ENCODE measurements around the gene LPP. TPM values are rescaled to one million over a fixed set of nuclear protein-coding genes. Genes with fewer than 3 reads are reported as not detected.

LPP gene
- polyA plus RNA-seq, 1 experiment: 60.0 TPM

- CTCF ChIA-PET: no interaction called here
- no peak for DNase-seq (ENCODE audit: low read depth)
- H3K36me3 ChIP-seq (ENCODE audit: control insufficient read depth, insufficient read depth, low read length): no peaks in the 10 kb centered on the region
- H3K4me3 ChIP-seq (ENCODE audit: low read depth, low read length): no peak overlapping the region
- H3K27me3 ChIP-seq (ENCODE audit: control insufficient read depth, insufficient read depth, low read length): no peaks in the 10 kb centered on the region
- POLR2A ChIA-PET: no interaction called here
- no peak for TF ChIP-seq CTCF (IDR thresholded peaks at IDR 0.05; ENCODE audit: insufficient read depth, low read depth, low read length)
Measured at GRCh38 chr3:188581792-188582191, 427.8 kb downstream of the LPP start.

DNA sequence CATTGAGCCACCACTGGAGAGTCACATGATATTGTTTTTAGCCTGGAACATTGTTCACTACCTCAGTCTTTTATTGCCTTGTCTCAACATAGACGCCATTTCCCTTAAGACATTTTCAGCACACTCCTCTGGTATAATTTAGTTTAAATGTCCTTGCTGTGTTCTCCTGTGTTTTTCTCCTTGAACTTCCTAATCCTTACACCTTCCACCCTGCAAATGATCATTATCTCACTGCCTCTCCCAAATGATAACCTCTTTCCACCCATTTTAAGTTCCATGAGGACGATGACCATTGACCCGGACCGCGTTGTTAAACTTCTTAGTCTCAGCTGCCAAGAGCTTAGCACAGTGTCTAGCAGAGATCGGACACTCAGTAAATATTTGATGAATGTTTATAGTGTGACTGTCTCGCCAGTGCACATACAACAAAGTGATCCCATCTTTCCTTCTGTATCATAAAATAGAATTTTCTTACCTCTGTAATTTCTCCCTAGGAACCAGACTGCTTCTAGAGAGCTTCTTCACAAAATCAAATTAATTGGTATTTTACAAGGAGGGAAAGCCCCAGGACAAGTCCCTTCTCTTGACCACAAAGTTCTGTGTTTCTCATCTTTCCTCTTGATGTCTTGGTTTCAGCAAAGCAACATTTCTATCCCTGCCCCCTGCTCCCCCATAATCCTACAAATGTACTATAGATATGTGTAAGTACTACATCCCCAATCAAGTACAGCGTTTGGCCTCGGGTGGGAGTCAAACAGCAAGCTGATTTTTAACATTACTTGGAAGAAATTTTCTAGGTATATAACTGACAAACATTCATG, 429.6 kb downstream of the LPP start:
- TF ChIP-seq CTCF (IDR thresholded peaks at IDR 0.05; ENCODE audit: insufficient read depth, low read depth, low read length): no peak
- no peaks in the 10 kb centered on the region for H3K27me3 ChIP-seq (ENCODE audit: control insufficient read depth, insufficient read depth, low read length)
- no peak overlapping the region for H3K4me3 ChIP-seq (ENCODE audit: low read depth, low read length)
- POLR2A ChIA-PET: no interaction called here
- H3K36me3 ChIP-seq (ENCODE audit: control insufficient read depth, insufficient read depth, low read length): no peaks in the 10 kb centered on the region
- no peak for DNase-seq (ENCODE audit: low read depth)
- CTCF ChIA-PET: interaction anchor here (1.0 kb wide), 1 partner anchor 10 kb away, joined by 4 read pairs; no protein-coding TSS in a partner anchor

- ChIA-PET POLR2A (no interaction called here), CTCF (interaction anchor here (1.0 kb wide), 1 partner anchor 11 kb away, joined by 4 read pairs; no protein-coding TSS in a partner anchor)
- Histone ChIP-seq H3K36me3 (ENCODE audit: control insufficient read depth, insufficient read depth, low read length) (no peaks in the 10 kb centered on the region), H3K4me3 (ENCODE audit: low read depth, low read length) (no peak overlapping the region), H3K27me3 (ENCODE audit: control insufficient read depth, insufficient read depth, low read length) (no peaks in the 10 kb centered on the region)
- no peak for TF ChIP-seq CTCF (IDR thresholded peaks at IDR 0.05; ENCODE audit: insufficient read depth, low read depth, low read length)
- no peak for DNase-seq (ENCODE audit: low read depth)
Measured at GRCh38 chr3:188584162-188584529, 430.2 kb downstream of the LPP start.

DNA sequence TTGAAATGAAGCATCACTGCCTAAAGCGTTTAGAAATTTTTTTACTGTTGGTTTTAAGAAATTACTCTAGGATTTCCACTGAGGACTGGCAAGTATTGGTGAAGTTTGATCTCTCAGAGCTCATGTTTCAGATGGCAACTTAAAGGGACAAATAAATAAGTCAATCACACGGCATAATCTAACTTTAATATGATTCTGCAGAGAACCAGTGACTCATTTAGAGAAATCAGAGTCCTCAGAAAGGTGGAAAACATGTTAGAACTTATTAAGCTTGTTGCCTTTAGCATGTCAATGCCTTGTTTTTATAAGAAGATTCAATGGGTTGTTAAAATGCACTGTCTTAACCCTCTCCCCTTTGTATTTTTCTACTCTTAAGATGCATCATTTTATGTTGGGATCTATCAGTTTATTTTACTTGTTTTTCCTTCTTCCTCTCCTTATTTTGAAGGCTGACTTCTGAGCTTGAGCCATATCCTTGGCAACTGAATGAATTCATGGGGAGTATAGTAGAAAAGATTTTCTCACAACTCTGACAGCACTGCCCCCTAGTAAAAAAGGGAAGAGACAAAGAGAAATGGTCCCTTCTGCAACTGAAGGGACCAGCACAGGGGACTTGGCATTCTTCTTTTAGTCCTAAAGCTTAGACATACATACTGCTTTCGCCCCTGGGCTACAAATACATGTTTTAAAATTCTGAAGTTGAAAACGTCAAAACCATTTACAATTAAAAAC, 431.2 kb downstream of the LPP start:
- no peak for TF ChIP-seq CTCF (IDR thresholded peaks at IDR 0.05; ENCODE audit: insufficient read depth, low read depth, low read length)
- Histone ChIP-seq H3K36me3 (ENCODE audit: control insufficient read depth, insufficient read depth, low read length) (no peaks in the 10 kb centered on the region), H3K27me3 (ENCODE audit: control insufficient read depth, insufficient read depth, low read length) (no peaks in the 10 kb centered on the region), H3K4me3 (ENCODE audit: low read depth, low read length) (no peak overlapping the region)
- ChIA-PET POLR2A (no interaction called here), CTCF (no interaction called here)
- no peak for DNase-seq (ENCODE audit: low read depth)

- H3K36me3 ChIP-seq (ENCODE audit: control insufficient read depth, insufficient read depth, low read length): no peaks in the 10 kb centered on the region
- POLR2A ChIA-PET: no interaction called here
- CTCF ChIA-PET: no interaction called here
- TF ChIP-seq CTCF (IDR thresholded peaks at IDR 0.05; ENCODE audit: insufficient read depth, low read depth, low read length): no peak
- DNase-seq (ENCODE audit: low read depth): no peak
- H3K27me3 ChIP-seq (ENCODE audit: control insufficient read depth, insufficient read depth, low read length): no peaks in the 10 kb centered on the region
- no peak overlapping the region for H3K4me3 ChIP-seq (ENCODE audit: low read depth, low read length)
Measured at GRCh38 chr3:188589071-188589470, 435.1 kb downstream of the LPP start.
